GM13976 (cell line): Measurements from ENCODE around the gene KLF13.

Experiments
- DNase-seq: peaks from one replicate; pipeline ENCODE4 v3.0.0; 2012; ENCODE audit warnings: low spot score
- in situ Hi-C: fragments of 300-500 bp; cut with MboI; formaldehyde crosslinking; loops from one replicate; pipeline ENCODE4 v1.12.0; 2022; ENCODE audit warnings: low sequenced_read_pairs, mixed read lengths, inconsistent platforms; ENCODE audit not compliant: unreplicated experiment
- TF ChIP-seq, protein P1 (sequence below): IDR thresholded peaks from 2 replicates; pipeline ENCODE4 v1.5.1; 2012; ENCODE audit warnings: borderline replicate concordance, mild to moderate bottlenecking; ENCODE audit not compliant: insufficient read depth; ENCODE audit errors: extremely low read depth, missing control alignments, control extremely low read depth

KLF13 gene

DNA sequence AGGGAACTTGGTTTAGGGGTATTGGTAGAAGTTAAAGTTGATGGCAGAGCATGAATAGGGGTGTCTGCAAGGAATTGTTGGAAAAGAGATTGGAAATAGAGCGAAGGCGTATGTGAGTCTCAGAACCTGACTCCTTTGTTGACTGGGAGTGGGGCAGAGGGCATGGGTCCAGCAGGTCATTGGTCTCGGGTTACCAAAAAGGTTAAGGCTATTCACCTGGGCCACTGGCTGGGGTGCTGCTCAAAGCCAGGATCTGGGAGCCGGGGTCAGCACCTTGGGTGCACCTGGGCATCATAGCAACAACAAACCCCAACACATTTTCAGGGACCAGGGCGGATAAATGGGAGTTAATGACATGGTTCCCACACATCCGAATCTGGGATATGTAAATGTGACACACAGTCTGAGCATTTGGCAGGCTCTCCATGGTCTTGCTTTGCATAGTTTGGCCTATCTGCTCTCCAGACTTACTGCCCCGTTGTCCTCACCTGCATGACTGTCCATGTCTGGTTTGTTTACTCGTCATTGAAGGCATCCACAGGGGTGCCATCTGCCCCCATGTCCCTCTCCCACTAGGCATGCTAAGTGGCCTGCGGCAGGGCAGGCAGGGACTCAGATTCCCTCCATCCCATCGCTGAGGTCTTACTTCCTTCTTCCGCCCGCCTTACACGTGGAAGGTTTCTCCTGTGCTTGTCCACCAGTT is 10.1 kb downstream of the KLF13 start:
- no peak for DNase-seq
- TF ChIP-seq, protein P1, sequence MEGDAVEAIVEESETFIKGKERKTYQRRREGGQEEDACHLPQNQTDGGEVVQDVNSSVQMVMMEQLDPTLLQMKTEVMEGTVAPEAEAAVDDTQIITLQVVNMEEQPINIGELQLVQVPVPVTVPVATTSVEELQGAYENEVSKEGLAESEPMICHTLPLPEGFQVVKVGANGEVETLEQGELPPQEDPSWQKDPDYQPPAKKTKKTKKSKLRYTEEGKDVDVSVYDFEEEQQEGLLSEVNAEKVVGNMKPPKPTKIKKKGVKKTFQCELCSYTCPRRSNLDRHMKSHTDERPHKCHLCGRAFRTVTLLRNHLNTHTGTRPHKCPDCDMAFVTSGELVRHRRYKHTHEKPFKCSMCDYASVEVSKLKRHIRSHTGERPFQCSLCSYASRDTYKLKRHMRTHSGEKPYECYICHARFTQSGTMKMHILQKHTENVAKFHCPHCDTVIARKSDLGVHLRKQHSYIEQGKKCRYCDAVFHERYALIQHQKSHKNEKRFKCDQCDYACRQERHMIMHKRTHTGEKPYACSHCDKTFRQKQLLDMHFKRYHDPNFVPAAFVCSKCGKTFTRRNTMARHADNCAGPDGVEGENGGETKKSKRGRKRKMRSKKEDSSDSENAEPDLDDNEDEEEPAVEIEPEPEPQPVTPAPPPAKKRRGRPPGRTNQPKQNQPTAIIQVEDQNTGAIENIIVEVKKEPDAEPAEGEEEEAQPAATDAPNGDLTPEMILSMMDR = no peak
- in situ Hi-C loops = no loop called here

DNA sequence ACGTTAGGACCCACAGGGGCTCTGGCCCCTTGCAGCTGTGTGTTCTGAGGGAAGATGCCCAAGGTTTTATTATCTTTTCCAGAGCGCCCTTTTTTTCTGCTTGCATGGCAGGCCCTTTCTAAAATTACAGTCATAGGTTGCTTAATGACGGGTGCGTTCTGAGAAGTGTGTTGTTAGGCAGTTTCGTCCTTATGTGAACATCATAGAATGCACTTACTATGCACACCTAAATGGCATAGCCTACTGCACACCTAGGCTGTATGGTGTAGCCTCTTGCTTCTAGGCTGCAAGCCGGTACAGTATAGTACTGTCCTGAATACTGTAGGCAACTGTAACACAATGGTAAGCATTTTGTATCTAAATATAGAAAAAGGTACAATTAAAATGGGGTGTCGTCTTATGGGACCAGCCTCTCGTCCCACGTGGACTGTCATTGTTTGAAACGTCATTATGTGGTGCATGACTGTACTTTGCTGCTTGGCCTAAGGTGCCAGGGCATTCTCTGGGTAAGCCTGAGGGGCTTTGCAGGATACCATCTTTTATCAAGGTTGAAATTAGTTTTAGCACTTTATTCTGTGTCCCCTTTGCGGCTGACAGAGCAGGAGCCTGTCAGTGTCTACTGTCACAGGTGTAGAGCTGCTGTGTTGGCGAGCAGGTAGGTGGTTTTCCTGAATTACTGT is 10.9 kb downstream of the KLF13 start:
- TF ChIP-seq, protein P1 = no peak
- in situ Hi-C loops = no loop called here
- DNase-seq = no peak

DNA sequence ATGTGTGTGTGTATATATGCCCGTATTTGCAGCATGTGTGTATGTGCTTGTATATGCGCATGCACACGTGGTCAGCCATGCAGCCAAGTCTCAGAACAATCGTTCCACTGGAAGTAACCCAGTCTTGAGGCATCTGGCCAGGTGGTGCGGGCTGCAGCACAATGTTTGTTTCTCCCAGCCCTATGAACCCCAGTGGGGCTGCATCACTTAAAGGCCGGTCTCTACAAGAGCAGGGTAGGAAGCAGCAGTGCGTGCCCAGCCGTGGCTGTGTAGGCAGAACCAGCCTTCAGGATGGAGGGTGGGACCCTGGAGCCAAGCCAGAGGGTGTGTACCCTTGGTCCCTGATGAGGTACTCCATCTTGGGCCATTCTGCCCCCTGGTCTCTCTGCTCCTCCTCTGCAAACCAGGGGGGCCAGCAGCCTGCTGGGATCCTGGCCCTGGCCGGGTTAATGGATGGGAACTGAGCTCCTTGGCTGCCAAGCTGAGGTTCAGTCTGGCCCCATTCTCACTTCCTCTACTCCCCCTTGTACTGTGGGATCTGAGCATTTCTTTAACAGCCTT is 11.8 kb downstream of the KLF13 start:
- TF ChIP-seq, protein P1 = no peak
- DNase-seq = no peak
- in situ Hi-C loops = no loop called here

DNA sequence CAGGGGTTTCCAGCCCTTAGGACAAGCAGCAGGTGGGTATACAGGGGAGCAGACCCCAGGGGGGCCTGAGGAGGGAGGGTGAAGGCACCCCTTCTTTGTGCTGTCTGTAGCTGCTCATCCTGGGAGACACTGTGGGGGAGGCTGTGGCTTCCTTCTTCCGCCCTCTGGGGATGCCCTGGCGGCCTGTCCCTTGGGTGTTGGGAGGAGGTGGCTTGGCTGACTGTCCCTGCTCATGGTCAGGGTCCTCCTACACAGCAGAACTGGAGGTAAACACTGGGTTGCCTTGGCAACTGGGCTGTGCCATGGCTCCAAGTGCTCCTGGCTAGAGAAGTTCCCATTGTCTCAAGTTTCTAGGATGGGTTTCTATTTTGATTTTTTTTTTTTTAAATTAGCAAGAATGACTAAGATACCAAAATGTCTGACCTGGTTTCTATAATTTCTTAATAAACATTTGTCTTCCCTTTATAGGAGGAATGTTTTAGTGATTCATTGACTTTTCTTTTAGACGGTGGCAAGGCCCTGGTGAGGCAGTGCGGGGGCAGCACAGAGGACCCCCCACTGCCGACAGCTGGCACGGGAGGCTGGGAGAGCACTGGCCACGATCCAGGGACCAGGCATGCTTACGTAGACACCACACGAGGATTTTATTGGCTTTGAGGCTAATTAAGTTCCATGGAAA is 12.4 kb downstream of the KLF13 start:
- TF ChIP-seq, protein P1 = no peak
- in situ Hi-C loops = no loop called here
- peak; percentile 80 for DNase-seq

- in situ Hi-C loops = no loop called here
- DNase-seq = no peak
- TF ChIP-seq, protein P1 = no peak
Observed at GRCh38 chr15:31339558-31339895, 12.9 kb downstream of the KLF13 start.

DNA sequence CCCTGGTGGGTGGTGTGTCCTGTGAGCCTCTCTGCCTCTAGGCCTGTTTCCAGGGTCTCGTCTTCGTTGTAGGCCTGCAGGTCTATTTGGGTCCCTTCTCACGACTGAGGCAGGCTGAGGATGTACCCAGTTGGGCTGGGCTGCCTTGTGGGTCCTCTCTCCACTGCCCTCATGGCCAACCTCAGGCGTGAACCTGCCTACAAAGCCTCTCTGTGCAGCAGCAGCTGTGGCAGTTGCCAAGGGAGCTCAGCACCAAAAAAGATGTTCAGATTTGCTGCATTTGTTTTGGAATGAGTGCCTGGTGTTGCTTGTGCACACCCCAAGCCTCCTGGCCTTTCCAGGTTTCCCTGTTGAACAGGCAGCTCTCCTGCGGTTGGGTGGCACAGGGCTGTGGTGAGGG is 13.4 kb downstream of the KLF13 start:
- in situ Hi-C loops = no loop called here
- no peak for DNase-seq
- TF ChIP-seq, protein P1 = no peak
